ENCODE measurements around the gene NUP214.

The NUP214 gene

DNA sequence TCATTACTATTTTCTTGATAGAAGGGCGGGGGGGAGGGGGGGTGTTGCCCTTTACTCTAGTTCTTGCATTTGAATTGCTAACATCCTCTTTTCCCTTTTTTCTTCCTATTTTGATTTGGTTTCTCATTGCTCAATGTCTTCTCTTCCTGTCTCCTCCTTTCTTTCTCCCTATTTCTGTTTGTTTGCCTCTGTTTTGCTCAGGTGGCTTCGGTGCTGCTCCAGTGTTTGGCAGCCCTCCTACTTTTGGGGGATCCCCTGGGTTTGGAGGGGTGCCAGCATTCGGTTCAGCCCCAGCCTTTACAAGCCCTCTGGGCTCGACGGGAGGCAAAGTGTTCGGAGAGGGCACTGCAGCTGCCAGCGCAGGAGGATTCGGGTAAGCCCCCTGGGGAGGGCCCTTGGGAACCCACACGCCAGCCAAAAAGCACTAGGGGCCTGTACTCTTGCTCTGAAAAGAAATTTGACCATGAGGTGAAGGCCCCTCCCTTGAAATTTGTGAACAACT is 102.6 kb downstream of the NUP214 start:
- H3K27ac ChIP-seq (ENCODE audit: extremely low read depth, low read depth, low read length), result no peak overlapping the region
- POLR2A ChIA-PET, result interaction anchor here (0.8 kb wide), 1 partner anchor 490 kb away, joined by 4 read pairs; no protein-coding TSS in a partner anchor

More for the DNA sequence above, 102.6 kb downstream of the NUP214 start:
- H3K4me1 ChIP-seq (ENCODE audit: control insufficient read depth, insufficient read depth, low read length), result peaks cover 15% of the 10 kb centered on the region
- no peak overlapping the region for H3K4me3 ChIP-seq (ENCODE audit: low read depth, low read length)
- TF ChIP-seq ZNF621 (tag by site-specific recombination; IDR thresholded peaks at IDR 0.05), result no peak
- no peak for TF ChIP-seq PRDM1 (tag by site-specific recombination; IDR thresholded peaks at IDR 0.05)
- no peak for TF ChIP-seq ZNF391 (tag by site-specific recombination; IDR thresholded peaks at IDR 0.05; ENCODE audit: borderline replicate concordance, low read depth)
- no peak for TF ChIP-seq MZF1 (tag by site-specific recombination; IDR thresholded peaks at IDR 0.05; ENCODE audit: borderline replicate concordance)
- TF ChIP-seq, protein P1, sequence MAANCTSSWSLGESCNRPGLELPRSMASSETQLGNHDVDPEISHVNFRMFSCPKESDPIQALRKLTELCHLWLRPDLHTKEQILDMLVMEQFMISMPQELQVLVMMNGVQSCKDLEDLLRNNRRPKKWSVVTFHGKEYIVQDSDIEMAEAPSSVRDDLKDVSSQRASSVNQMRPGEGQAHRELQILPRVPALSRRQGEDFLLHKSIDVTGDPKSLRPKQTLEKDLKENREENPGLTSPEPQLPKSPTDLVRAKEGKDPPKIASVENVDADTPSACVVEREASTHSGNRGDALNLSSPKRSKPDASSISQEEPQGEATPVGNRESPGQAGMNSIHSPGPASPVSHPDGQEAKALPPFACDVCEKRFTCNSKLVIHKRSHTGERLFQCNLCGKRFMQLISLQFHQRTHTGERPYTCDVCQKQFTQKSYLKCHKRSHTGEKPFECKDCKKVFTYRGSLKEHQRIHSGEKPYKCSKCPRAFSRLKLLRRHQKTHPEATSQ (tag by site-specific recombination; IDR thresholded peaks at IDR 0.05), result no peak
- TF ChIP-seq, protein P2, sequence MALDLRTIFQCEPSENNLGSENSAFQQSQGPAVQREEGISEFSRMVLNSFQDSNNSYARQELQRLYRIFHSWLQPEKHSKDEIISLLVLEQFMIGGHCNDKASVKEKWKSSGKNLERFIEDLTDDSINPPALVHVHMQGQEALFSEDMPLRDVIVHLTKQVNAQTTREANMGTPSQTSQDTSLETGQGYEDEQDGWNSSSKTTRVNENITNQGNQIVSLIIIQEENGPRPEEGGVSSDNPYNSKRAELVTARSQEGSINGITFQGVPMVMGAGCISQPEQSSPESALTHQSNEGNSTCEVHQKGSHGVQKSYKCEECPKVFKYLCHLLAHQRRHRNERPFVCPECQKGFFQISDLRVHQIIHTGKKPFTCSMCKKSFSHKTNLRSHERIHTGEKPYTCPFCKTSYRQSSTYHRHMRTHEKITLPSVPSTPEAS (tag by site-specific recombination; IDR thresholded peaks at IDR 0.05), result no peak
- TF ChIP-seq SCRT1 (tag by site-specific recombination; IDR thresholded peaks at IDR 0.05; ENCODE audit: borderline replicate concordance), result no peak
- TF ChIP-seq, protein P3, sequence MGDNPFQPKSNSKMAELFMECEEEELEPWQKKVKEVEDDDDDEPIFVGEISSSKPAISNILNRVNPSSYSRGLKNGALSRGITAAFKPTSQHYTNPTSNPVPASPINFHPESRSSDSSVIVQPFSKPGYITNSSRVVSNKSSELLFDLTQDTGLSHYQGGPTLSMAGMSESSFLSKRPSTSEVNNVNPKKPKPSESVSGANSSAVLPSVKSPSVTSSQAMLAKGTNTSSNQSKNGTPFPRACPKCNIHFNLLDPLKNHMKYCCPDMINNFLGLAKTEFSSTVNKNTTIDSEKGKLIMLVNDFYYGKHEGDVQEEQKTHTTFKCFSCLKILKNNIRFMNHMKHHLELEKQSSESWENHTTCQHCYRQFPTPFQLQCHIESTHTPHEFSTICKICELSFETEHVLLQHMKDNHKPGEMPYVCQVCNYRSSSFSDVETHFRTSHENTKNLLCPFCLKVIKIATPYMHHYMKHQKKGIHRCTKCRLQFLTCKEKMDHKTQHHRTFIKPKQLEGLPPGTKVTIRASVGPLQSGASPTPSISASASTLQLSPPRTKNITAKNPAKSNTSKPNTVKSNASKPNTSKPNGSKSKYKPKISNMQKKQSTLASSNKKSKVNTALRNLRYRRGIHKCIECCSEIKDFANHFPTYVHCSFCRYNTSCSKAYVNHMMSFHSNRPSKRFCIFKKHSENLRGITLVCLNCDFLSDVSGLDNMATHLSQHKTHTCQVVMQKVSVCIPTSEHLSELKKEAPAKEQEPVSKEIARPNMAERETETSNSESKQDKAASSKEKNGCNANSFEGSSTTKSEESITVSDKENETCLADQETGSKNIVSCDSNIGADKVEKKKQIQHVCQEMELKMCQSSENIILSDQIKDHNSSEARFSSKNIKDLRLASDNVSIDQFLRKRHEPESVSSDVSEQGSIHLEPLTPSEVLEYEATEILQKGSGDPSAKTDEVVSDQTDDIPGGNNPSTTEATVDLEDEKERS (tag by site-specific recombination; IDR thresholded peaks at IDR 0.05), result no peak
- TF ChIP-seq, protein P4, sequence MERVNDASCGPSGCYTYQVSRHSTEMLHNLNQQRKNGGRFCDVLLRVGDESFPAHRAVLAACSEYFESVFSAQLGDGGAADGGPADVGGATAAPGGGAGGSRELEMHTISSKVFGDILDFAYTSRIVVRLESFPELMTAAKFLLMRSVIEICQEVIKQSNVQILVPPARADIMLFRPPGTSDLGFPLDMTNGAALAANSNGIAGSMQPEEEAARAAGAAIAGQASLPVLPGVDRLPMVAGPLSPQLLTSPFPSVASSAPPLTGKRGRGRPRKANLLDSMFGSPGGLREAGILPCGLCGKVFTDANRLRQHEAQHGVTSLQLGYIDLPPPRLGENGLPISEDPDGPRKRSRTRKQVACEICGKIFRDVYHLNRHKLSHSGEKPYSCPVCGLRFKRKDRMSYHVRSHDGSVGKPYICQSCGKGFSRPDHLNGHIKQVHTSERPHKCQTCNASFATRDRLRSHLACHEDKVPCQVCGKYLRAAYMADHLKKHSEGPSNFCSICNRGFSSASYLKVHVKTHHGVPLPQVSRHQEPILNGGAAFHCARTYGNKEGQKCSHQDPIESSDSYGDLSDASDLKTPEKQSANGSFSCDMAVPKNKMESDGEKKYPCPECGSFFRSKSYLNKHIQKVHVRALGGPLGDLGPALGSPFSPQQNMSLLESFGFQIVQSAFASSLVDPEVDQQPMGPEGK (tag by site-specific recombination; IDR thresholded peaks at IDR 0.05), result no peak
- no peak for TF ChIP-seq YY1 (tag by site-specific recombination; IDR thresholded peaks at IDR 0.05)
- TF ChIP-seq ZNF776 (tag by site-specific recombination; IDR thresholded peaks at IDR 0.05; ENCODE audit: borderline replicate concordance), result no peak
- no peak for TF ChIP-seq ZNF76 (tag by site-specific recombination; IDR thresholded peaks at IDR 0.05; ENCODE audit: borderline replicate concordance, low read depth)
- TF ChIP-seq, protein P5, sequence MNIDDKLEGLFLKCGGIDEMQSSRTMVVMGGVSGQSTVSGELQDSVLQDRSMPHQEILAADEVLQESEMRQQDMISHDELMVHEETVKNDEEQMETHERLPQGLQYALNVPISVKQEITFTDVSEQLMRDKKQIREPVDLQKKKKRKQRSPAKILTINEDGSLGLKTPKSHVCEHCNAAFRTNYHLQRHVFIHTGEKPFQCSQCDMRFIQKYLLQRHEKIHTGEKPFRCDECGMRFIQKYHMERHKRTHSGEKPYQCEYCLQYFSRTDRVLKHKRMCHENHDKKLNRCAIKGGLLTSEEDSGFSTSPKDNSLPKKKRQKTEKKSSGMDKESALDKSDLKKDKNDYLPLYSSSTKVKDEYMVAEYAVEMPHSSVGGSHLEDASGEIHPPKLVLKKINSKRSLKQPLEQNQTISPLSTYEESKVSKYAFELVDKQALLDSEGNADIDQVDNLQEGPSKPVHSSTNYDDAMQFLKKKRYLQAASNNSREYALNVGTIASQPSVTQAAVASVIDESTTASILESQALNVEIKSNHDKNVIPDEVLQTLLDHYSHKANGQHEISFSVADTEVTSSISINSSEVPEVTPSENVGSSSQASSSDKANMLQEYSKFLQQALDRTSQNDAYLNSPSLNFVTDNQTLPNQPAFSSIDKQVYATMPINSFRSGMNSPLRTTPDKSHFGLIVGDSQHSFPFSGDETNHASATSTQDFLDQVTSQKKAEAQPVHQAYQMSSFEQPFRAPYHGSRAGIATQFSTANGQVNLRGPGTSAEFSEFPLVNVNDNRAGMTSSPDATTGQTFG (tag by site-specific recombination; IDR thresholded peaks at IDR 0.05; ENCODE audit: borderline replicate concordance), result no peak
- TF ChIP-seq ZFHX2 (tag by site-specific recombination; conservative IDR thresholded peaks at IDR 0.05), result no peak
- TF ChIP-seq, protein P6, sequence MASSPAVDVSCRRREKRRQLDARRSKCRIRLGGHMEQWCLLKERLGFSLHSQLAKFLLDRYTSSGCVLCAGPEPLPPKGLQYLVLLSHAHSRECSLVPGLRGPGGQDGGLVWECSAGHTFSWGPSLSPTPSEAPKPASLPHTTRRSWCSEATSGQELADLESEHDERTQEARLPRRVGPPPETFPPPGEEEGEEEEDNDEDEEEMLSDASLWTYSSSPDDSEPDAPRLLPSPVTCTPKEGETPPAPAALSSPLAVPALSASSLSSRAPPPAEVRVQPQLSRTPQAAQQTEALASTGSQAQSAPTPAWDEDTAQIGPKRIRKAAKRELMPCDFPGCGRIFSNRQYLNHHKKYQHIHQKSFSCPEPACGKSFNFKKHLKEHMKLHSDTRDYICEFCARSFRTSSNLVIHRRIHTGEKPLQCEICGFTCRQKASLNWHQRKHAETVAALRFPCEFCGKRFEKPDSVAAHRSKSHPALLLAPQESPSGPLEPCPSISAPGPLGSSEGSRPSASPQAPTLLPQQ (tag by site-specific recombination; IDR thresholded peaks at IDR 0.05), result no peak
- TF ChIP-seq ZNF23 (tag by site-specific recombination; IDR thresholded peaks at IDR 0.05; ENCODE audit: borderline replicate concordance), result no peak
- TF ChIP-seq ZNF664 (tag by site-specific recombination; IDR thresholded peaks at IDR 0.05), result no peak
- no peak for TF ChIP-seq ZFP37 (tag by site-specific recombination; IDR thresholded peaks at IDR 0.05)
- H3K9me3 ChIP-seq (ENCODE audit: control insufficient read depth, insufficient read depth, low read depth, low read length), result no peaks in the 10 kb centered on the region
- CTCF ChIA-PET, result interaction anchor here (0.6 to 1.5 kb wide), 4 partner anchors 11 to 256 kb away, joined by 3 to 5 read pairs (median 4); no protein-coding TSS in a partner anchor
- peaks cover 0 to 48% of the 10 kb centered on the region in 2 experiments; a peak in 2 of 3 replicates for H3K36me3 ChIP-seq (ENCODE audit: control insufficient read depth in 2 of 2, insufficient read depth in 1 of 2, low read length in 2 of 2)
